ENCODE results near the gene TSPAN9.

Gene TSPAN9

GRCh38 chr12:3195337-3195736 lies 118.2 kb downstream of the TSPAN9 start:
- DNase-seq = no peak

DNA sequence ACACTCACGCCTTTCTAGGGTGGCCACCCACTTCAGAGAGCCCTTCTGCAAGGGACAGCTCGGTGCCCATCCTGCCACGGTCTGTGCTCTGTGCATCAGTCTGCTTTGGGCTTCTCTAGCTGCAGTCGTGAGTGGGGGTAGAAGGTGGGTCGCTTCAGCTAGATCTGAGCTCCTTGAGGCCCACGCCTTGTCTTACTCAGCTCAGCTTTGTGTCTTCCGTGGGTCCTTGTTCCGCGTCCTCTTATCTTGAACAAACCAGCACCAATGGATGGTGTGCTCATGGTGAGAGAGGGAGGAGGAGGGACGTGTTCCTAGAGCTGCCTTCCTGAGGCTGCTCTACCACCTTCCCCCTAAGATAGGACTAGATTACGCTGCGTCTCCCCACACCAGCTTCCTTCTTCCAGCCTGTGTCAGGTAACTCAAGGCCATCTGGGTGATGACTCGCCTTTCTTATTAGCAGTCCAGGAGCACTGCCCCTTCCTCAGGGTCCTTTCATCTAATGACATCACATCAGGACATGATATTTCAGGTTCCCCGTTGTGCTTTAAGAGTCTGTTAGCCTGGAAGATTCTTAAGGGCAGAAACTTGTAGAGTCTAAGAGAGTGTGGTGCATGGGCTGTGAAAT lies 118.8 kb downstream of the TSPAN9 start:
- DNase-seq = no peak

DNA sequence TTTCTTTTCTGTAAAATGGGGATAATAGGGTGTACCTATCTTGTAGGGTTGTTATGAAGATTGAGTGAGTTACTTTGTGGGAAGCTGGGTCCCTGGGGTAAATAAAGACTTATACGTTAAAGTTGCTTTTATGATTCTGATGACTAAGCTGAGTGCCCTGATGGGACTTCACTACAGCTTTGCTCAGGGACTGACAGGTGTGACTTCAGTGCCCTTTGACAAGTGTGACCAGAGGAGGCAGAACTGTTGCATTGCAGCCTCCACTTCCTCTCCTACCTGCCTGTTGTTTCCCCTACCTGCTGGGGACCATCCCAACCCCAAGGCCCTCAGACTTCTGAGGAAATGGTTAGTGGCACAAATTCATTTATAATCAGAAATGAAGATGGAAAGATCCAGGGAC lies 119.3 kb downstream of the TSPAN9 start:
- DNase-seq = no peak

- no peak for DNase-seq
Observed at GRCh38 chr12:3197131-3197818, 120.1 kb downstream of the TSPAN9 start.

DNA sequence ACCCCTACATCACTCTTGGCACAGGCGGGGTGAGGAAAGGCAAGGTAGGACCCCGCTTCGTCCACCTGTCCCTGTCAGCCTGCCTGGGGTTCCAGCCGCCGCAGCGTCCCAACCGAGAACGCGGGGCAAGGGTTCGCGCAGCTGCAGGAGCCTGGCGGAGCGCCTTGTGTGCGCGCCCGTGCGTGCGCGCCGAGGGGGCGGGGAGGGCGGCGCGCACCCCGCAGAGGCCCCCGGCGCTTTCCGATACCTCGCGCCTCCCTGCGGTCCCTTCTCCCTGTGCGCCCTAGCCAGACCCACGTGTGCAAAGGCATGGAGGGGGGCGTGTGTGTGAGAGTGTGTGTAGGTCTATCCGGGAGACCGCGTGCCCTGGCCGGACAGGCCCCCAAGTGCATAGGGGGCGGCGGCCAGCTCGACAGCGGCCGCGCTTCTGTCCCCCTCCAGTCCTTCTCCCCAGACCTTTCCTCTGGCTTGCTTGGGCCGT lies 122.4 kb downstream of the TSPAN9 start:
- DNase-seq = no peak

DNA sequence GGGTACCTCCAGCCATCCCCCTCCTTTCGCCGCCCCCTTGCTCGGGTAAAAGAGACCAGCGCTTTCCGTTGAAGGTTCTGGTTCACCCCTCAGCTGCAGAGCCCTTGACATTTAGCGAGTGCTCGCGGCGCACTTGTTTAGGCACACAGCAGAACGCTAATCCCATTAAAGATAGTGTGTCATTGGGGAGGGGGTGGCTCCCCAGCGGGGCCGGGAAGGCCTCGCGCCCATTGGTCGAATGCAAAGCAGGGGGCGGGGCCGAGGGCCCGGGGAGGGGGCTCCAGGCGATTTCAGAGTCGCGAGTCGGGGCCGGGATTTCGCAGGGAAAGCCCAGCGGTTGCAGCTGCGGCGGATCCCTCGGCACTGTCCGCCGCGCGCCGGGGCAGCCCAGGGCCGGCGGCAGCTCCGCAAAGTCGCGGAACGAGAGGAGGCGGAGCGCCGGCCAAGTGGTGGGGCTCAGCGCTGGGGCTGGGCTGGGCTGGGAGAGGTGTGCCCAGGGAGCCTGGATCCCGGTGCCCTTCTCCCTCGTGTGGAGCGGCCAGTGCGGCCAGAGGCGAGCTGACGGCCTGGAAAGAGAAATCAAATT lies 122.9 kb downstream of the TSPAN9 start:
- no peak for DNase-seq

DNA sequence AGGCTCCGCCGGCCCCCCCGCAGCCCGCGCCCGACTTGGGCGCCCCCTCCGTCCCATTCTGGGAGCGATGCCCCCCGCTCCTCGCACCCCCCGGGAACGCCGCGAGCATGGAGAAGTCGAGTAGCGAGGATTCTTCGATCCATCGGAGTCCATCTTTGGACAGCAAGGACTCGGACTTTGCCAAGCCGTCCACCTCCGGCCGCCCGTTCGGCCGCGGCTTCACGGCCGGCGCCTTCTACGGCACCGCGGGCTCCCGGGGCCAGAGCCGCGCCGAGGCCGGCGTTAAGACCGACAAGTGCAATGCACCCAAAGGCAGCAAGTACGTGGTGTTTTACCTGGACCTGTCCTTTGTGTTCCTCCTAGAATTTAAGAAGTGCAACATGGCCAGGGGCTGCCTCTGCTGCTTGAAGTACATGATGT lies 123.6 kb downstream of the TSPAN9 start:
- no peak for DNase-seq

- no peak for DNase-seq
Observed at GRCh38 chr12:3201339-3202051, 124.3 kb downstream of the TSPAN9 start.

- no peak for DNase-seq
Observed at GRCh38 chr12:3202096-3202495, 124.9 kb downstream of the TSPAN9 start.

- DNase-seq = peak; percentile 56
Observed at GRCh38 chr12:3202734-3203446, 125.7 kb downstream of the TSPAN9 start.

- no peak for DNase-seq
Observed at GRCh38 chr12:3203713-3204112, 126.5 kb downstream of the TSPAN9 start.

GRCh38 chr12:3204143-3204542 lies 127.0 kb downstream of the TSPAN9 start:
- no peak for DNase-seq

- no peak for DNase-seq
Observed at GRCh38 chr12:3204730-3205531, 127.8 kb downstream of the TSPAN9 start.

DNA sequence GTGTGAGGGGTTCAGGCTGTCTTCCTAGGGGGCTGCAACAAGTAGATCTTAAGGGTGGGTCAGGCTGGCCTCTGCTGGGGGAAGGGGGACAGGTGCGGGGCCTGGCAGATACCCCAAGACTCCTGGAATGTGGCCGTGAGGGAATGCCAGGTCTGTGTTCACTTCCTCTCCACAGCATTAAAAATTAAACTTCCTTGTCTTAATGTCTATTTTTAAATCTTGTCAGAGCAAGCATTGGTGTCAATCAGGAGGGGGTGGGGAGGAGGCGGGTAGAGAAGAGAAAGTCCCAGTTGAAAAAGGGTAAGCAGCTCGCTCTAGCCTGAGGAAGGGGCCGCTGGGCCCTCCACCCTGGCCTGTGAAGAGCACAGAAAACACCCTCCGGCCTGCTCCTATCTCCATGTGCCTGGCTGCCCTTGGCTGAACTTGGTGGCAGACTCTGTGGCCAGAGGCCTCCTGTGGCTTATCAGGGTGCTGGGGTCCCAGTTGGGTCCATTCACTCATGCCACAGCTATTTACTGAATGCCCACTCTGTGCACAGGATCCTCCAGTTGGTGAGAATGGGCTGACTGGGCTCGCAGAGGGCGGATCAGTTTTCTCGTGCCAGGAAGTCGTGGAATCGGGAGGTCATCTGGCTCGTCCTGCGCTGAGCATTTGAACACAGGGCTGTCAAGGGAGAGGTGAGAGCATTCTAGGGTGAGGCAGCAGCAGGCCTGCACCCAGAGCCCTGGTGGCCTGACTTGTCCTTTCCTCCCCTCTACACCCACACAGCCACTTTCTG lies 128.8 kb downstream of the TSPAN9 start:
- DNase-seq = no peak

GRCh38 chr12:3206536-3207072 lies 129.4 kb downstream of the TSPAN9 start:
- DNase-seq = no peak

- DNase-seq = no peak
Observed at GRCh38 chr12:3207175-3207574, 130.0 kb downstream of the TSPAN9 start.

DNA sequence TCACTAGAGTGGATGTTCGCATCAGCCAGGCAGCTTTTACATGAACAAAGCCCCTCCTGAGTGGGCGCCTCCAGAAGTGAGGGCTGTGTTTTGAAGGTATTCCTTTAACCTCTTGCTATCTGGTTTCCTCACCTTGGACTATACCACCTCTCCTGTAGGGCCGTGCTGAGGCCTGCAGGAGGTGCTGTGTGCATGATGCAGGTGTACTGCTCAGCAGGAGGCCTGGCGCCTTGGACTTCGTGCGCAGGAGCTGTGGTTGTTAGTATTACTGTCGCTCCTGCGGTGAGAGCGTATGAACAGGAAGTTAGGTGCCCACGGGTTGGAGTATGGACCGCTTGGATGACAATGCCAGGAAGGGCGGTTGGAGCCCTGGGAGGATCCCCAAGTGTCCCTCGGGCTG lies 130.7 kb downstream of the TSPAN9 start:
- DNase-seq = no peak

DNA sequence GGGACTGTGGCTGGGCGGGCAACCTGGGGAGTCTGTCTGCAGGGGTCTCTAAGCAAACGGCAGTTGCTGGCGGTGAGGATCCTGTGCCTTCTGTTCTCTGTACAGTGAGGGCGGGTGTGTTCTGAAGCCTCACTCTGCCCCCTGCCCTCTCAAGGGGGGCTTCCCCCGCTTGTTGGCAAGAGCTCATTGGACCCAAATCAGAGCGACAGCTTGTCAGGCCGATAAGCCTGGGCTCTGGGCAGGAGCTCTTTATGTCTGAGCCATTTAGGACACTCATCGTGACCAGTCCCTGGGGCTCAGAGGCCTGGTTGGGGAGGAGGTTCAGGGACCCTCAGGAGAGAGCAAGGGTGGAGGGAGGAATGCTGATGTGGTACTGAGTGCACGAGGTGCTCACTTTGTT lies 136.0 kb downstream of the TSPAN9 start:
- no peak for DNase-seq

GRCh38 chr12:3213768-3214167 lies 136.6 kb downstream of the TSPAN9 start:
- no peak for DNase-seq

- no peak for DNase-seq
Observed at GRCh38 chr12:3214526-3215365, 137.6 kb downstream of the TSPAN9 start.
